CD14-positive monocyte (primary cell): ENCODE results near the gene SHOC1. TPM values are rescaled to one million over a fixed set of nuclear protein-coding genes. Genes with fewer than 3 reads are reported as not detected.
"Not testable (repeated sequence)": the region's sequence is repeated elsewhere in the genome, so short reads cannot be mapped to it uniquely, and the experiment has no call there.

ENCODE experiments used
- DNase-seq, 3 donors: peaks; one replicate each; pipeline ENCODE4 v3.0.0-alpha.2; 2011 to 2022
- H2AFZ ChIP-seq: 2 replicates; pipeline ENCODE4 v1.6.0; 2012; ENCODE audit warnings: mild to moderate bottlenecking, low read depth, low read length, inconsistent platforms; ENCODE audit not compliant: insufficient read depth, poor library complexity, severe bottlenecking
- H3K27ac ChIP-seq, 2 donors: 1 replicate in 1 of 2; 2 replicates in 1 of 2; pipeline ENCODE4 v1.5.1; 2012 to 2013; ENCODE audit warnings: low read length in 2 of 2, control low read depth in 1 of 2, inconsistent platforms in 1 of 2, low read depth in 1 of 2, mild to moderate bottlenecking in 1 of 2
- H3K27me3 ChIP-seq, 2 donors: one replicate each; pipeline versions ENCODE4 v1.6.0 to v1.6.1; 2011 to 2013; ENCODE audit warnings: low read length in 2 of 2; ENCODE audit not compliant: control insufficient read depth in 2 of 2, insufficient read depth in 2 of 2
- H3K36me3 ChIP-seq, 2 donors: replicated peaks in 1 of 2; 1 replicate in 1 of 2; 2 replicates in 1 of 2; pipeline versions ENCODE4 v1.5.1 to v1.6.1; 2012 to 2013; ENCODE audit warnings: low read length in 2 of 2, control low read depth in 1 of 2, inconsistent platforms in 1 of 2, mild to moderate bottlenecking in 1 of 2; ENCODE audit not compliant: insufficient read depth in 2 of 2, control insufficient read depth in 1 of 2
- H3K4me1 ChIP-seq, 2 donors: 1 replicate in 1 of 2; 2 replicates in 1 of 2; pipeline versions ENCODE4 v1.5.1 to v1.6.1; 2012 to 2013; ENCODE audit warnings: low read length in 2 of 2, control low read depth in 1 of 2, inconsistent platforms in 1 of 2, mild to moderate bottlenecking in 1 of 2, moderate library complexity in 1 of 2; ENCODE audit not compliant: insufficient read depth in 2 of 2, control insufficient read depth in 1 of 2
- H3K4me2 ChIP-seq: replicated peaks from 2 replicates; pipeline ENCODE3; 2012; ENCODE audit warnings: low read length, moderate library complexity, mild to moderate bottlenecking; ENCODE audit not compliant: poor library complexity, severe bottlenecking; ENCODE audit errors: extremely low read depth
- H3K4me3 ChIP-seq, 3 experiments: fragments of 200-600 bp in 1 of 3; sonication (generic) in 1 of 3; replicated peaks in 1 of 3; 1 replicate in 2 of 3; 2 replicates in 1 of 3; pipeline ENCODE4 v1.5.1; 2011 to 2013; ENCODE audit warnings: low read length in 3 of 3, mild to moderate bottlenecking in 3 of 3, control low read depth in 2 of 3, low read depth in 2 of 3, inconsistent platforms in 1 of 3, moderate library complexity in 1 of 3
- H3K79me2 ChIP-seq: 2 replicates; pipeline ENCODE4 v1.6.0; 2012; ENCODE audit warnings: mild to moderate bottlenecking, control low read depth, inconsistent platforms, low read length, moderate library complexity; ENCODE audit not compliant: insufficient read depth
- H3K9ac ChIP-seq: 2 replicates; pipeline ENCODE4 v1.6.0; 2017; ENCODE audit warnings: low read length, mild to moderate bottlenecking; ENCODE audit not compliant: insufficient read depth, poor library complexity, severe bottlenecking
- H3K9me3 ChIP-seq, 2 donors: replicated peaks in 1 of 2; 1 replicate in 1 of 2; 2 replicates in 1 of 2; pipeline versions ENCODE4 v1.5.1 to v1.6.1; 2012 to 2013; ENCODE audit warnings: low read length in 2 of 2, control low read depth in 1 of 2; ENCODE audit not compliant: control insufficient read depth in 1 of 2, insufficient read depth in 1 of 2
- H4K20me1 ChIP-seq: 2 replicates; pipeline ENCODE4 v1.6.0; 2012; ENCODE audit warnings: mild to moderate bottlenecking, low read length, control low read depth, moderate library complexity; ENCODE audit not compliant: insufficient read depth
- H3K27ac Mint-ChIP-seq, 7 donors: one replicate each; pipeline ENCODE4 v1.8.0; 2020; ENCODE audit warnings: mild to moderate bottlenecking in 7 of 7, mixed read lengths in 7 of 7, moderate library complexity in 6 of 7, inconsistent platforms in 2 of 7
- H3K27me3 Mint-ChIP-seq, 3 donors: one replicate each; pipeline ENCODE4 v1.8.0; 2021 to 2022; ENCODE audit warnings: low read depth in 3 of 3, mild to moderate bottlenecking in 3 of 3, mixed read lengths in 3 of 3, moderate library complexity in 3 of 3, inconsistent platforms in 1 of 3
- H3K36me3 Mint-ChIP-seq, 2 donors: one replicate each; pipeline ENCODE4 v1.8.0; 2020; ENCODE audit warnings: mixed read lengths in 2 of 2, inconsistent platforms in 1 of 2, mild to moderate bottlenecking in 1 of 2
- H3K4me1 Mint-ChIP-seq: one replicate; pipeline ENCODE4 v1.8.0; 2020; ENCODE audit warnings: mild to moderate bottlenecking, mixed read lengths
- H3K4me3 Mint-ChIP-seq, 2 donors: one replicate each; pipeline ENCODE4 v1.8.0; 2020; ENCODE audit warnings: mild to moderate bottlenecking in 2 of 2, mixed read lengths in 2 of 2, moderate library complexity in 1 of 2
- H3K9me3 Mint-ChIP-seq, 7 donors: one replicate each; pipeline ENCODE4 v1.8.0; 2020 to 2022; ENCODE audit warnings: mixed read lengths in 7 of 7, mild to moderate bottlenecking in 6 of 7, moderate library complexity in 6 of 7, inconsistent platforms in 2 of 7
- WGBS: methylation state at CpG from one replicate; pipeline ENCODE4 v1.1.5; 2013; ENCODE audit warnings: missing lambda C conversion rate; ENCODE audit not compliant: insufficient coverage; 5-methylcytosine and 5-hydroxymethylcytosine counted together
- intact Hi-C, 2 donors: fragments of 100-400 bp; cut with micrococcal nuclease; formaldehyde crosslinking; loops; one replicate each; pipeline versions ENCODE4 v1.15.0 to v1.15.1; 2023
- polyA plus RNA-seq, 3 donors: library from polyadenylated mRNA; depleted of rRNA in 1 of 3; unstranded in 2 of 3; stranded (reverse) in 1 of 3; fragments of 300-500 nt in 2 of 3; fragments of >200 nt in 1 of 3; fragmentation: Illumina TruSeq in 2 of 3; gene quantifications; 1 replicate in 2 of 3; 2 replicates in 1 of 3; pipeline ENCODE4 v1.2.3, GENCODE V29; 2012 to 2021
- TF ChIP-seq, protein P1 (sequence below): fragments of 200-600 bp; IDR thresholded peaks from one replicate; pipeline ENCODE4 v1.8.0; 2022; ENCODE audit warnings: antibody characterized with exemption, mild to moderate bottlenecking

Gene SHOC1
- polyA plus RNA-seq, 3 donors, result not detected

DNA sequence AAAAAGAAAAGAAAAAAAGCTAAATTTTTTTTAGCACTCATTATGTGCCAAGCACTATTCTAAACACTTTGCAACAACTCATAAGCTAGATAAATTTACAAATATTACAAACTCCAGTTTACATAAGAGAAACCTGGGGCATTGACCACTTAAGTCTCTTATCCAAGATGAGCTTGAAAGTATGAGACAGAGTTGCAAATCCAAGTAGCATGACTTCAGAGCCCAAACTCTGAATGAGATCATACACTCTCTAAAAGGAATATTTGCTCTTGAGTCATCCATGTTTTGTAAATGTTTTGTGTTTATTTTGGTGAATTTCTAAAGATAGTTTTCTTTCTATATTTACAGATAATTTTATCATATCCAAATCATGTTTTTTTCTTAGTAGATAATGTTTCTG lies 4.0 kb upstream of the SHOC1 start:
- Histone ChIP-seq H3K79me2 (no peaks in the 10 kb centered on the region), H3K4me3 (no peak overlapping the region), H3K27me3 (no peaks in the 10 kb centered on the region), H3K9ac (no peak overlapping the region), H2AFZ (no peak overlapping the region), H3K4me2 (no peak overlapping the region), H3K36me3 (no peaks in the 10 kb centered on the region), H4K20me1 (no peaks in the 10 kb centered on the region), H3K27ac (no peak overlapping the region), H3K9me3 (peaks cover 0 to 14% of the 10 kb centered on the region in 2 donors), H3K4me1 (no peaks in the 10 kb centered on the region)
- intact Hi-C loops, result no loop called here
- Mint-ChIP-seq H3K27ac (no peak overlapping the region), H3K4me1 (no peaks in the 10 kb centered on the region), H3K27me3 (peaks cover 0 to 2% (median 1%) of the 10 kb centered on the region in 3 donors), H3K4me3 (no peak overlapping the region), H3K9me3 (peaks cover 4 to 16% (median 13%) of the 10 kb centered on the region in 7 donors), H3K36me3 (no peaks in the 10 kb centered on the region)
- TF ChIP-seq, protein P1, sequence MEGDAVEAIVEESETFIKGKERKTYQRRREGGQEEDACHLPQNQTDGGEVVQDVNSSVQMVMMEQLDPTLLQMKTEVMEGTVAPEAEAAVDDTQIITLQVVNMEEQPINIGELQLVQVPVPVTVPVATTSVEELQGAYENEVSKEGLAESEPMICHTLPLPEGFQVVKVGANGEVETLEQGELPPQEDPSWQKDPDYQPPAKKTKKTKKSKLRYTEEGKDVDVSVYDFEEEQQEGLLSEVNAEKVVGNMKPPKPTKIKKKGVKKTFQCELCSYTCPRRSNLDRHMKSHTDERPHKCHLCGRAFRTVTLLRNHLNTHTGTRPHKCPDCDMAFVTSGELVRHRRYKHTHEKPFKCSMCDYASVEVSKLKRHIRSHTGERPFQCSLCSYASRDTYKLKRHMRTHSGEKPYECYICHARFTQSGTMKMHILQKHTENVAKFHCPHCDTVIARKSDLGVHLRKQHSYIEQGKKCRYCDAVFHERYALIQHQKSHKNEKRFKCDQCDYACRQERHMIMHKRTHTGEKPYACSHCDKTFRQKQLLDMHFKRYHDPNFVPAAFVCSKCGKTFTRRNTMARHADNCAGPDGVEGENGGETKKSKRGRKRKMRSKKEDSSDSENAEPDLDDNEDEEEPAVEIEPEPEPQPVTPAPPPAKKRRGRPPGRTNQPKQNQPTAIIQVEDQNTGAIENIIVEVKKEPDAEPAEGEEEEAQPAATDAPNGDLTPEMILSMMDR, result no peak
- no peak for DNase-seq

DNA sequence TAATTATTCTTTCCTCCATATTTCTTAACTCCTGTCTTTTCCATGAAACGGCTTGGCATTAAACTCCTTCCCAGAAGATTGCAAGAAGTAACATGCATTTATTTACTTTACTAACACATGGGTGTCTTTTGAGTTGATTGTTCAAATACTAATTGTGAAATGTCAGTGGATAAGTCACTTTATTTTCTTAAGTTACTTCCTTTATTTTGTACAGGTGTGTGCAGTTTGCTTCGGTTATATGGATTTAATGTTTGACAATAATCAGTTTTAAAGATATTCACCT lies 761 bp upstream of the SHOC1 start:
- no peaks in the 10 kb centered on the region for H3K79me2 ChIP-seq
- no peaks in the 10 kb centered on the region for H3K36me3 Mint-ChIP-seq
- intact Hi-C loops, result no loop called here
- no peak overlapping the region for H3K4me3 Mint-ChIP-seq
- H3K27me3 ChIP-seq, result no peaks in the 10 kb centered on the region
- DNase-seq, result no peak
- H3K4me1 Mint-ChIP-seq, result no peaks in the 10 kb centered on the region
- H3K4me1 ChIP-seq, result no peaks in the 10 kb centered on the region
- no peak overlapping the region for H3K4me3 ChIP-seq
- WGBS, result no CpG with 5 or more reads among the region's 2 CpGs
- no peaks in the 10 kb centered on the region for H3K36me3 ChIP-seq
- H3K9me3 ChIP-seq, result peaks cover 0 to 14% of the 10 kb centered on the region in 2 donors
- H3K9ac ChIP-seq, result no peak overlapping the region
- H3K4me2 ChIP-seq, result no peak overlapping the region
- no peaks in the 10 kb centered on the region for H4K20me1 ChIP-seq
- no peak overlapping the region for H3K27ac Mint-ChIP-seq
- H2AFZ ChIP-seq, result no peak overlapping the region
- TF ChIP-seq, protein P1, result no peak
- peaks cover 0 to 2% (median 1%) of the 10 kb centered on the region in 3 donors for H3K27me3 Mint-ChIP-seq
- H3K27ac ChIP-seq, result no peak overlapping the region
- H3K9me3 Mint-ChIP-seq, result peaks cover 5 to 18% (median 13%) of the 10 kb centered on the region in 7 donors

DNA sequence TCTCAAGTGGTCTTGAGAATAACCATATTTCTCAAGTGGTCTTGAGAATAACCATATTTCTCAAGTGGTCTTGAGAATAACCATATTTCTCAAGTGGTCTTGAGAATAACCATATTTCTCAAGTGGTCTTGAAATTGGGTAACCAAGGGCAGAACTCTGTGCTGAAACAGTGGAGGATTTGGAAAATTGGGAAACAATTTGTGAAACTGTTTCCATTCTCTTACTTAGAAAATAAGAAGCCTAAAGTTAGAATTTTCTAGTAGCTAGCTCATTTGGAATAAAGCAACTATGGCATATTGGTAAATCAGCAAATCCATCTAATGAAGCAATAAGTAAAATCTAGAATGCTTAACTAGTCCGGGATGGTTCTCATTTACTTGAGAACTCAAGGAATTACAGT lies 2.9 kb downstream of the SHOC1 start:
- H3K27ac Mint-ChIP-seq, H3K9ac ChIP-seq, H4K20me1 ChIP-seq, H3K27me3 Mint-ChIP-seq, DNase-seq, H3K79me2 ChIP-seq, H3K4me1 Mint-ChIP-seq, H2AFZ ChIP-seq, H3K4me3 Mint-ChIP-seq, intact Hi-C loops, H3K27me3 ChIP-seq, H3K36me3 ChIP-seq, H3K4me1 ChIP-seq, H3K4me3 ChIP-seq, H3K4me2 ChIP-seq, H3K36me3 Mint-ChIP-seq, H3K27ac ChIP-seq: not testable (repeated sequence)
- no CpG with 5 or more reads among the region's 1 CpG for WGBS
- H3K9me3 ChIP-seq, result peaks cover 0 to 18% of the 10 kb centered on the region in 2 donors
- H3K9me3 Mint-ChIP-seq, result peaks cover 8 to 22% (median 17%) of the 10 kb centered on the region in 7 donors
